Measurements from ENCODE around the gene PTPRZ1.

PTPRZ1 gene

GRCh38 chr7:122014697-122015096 is 141.7 kb downstream of the PTPRZ1 start:
- no peak for DNase-seq
- in situ Hi-C loops (cut with MboI; ENCODE audit: low pct_unique_long_range_greater_than_20kb, low sequenced_read_pairs) = no loop called here

- in situ Hi-C loops (cut with MboI; ENCODE audit: low pct_unique_long_range_greater_than_20kb, low sequenced_read_pairs) = no loop called here
- DNase-seq = no peak
Measured at GRCh38 chr7:122018032-122018431, 145.1 kb downstream of the PTPRZ1 start.

- in situ Hi-C loops (cut with MboI; ENCODE audit: low pct_unique_long_range_greater_than_20kb, low sequenced_read_pairs) = no loop called here
Measured at GRCh38 chr7:122027058-122027457, 154.1 kb downstream of the PTPRZ1 start.

DNA sequence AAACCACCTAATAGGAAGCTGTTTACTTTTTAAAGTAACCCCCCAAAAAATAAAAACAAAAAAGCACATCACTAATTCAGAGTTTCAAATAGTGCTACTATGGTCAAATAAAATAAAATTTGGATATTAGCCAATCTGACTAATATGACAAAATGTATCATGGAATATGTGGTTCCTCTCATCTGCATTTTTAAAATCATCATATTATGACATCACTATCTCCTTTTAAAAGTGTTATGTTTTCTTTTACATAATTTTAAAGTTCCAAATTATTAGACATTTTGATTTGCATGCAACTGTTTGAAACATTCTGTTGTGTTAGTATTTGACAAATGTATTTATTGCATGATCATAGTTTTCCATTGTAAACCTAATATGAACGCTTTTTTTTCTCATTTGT is 160.7 kb downstream of the PTPRZ1 start:
- DNase-seq = no peak
- in situ Hi-C loops (cut with MboI; ENCODE audit: low pct_unique_long_range_greater_than_20kb, low sequenced_read_pairs) = no loop called here

More at GRCh38 chr7:122027058-122027457, 154.1 kb downstream of the PTPRZ1 start:
- DNase-seq = no peak

DNA sequence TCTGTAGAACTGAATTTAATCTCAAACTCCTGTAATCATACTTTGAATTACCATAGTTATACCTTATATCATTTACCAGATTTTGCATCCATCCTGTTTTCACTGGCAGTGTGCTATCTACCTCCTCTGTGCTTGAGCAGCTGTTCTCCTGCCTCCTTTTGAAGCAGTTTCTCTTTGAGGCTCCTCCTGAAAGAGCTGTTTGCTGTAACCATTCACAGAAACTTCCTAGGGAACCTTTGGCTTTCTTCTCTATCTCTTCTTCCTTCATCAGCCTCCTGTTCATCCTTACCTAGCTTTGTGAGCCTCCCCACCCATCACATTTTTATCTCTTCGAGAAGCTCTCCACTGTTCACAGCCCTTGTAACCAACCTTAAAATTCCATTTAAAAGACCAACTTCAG is 162.9 kb downstream of the PTPRZ1 start:
- no peak for DNase-seq
- in situ Hi-C loops (cut with MboI; ENCODE audit: low pct_unique_long_range_greater_than_20kb, low sequenced_read_pairs) = no loop called here

DNA sequence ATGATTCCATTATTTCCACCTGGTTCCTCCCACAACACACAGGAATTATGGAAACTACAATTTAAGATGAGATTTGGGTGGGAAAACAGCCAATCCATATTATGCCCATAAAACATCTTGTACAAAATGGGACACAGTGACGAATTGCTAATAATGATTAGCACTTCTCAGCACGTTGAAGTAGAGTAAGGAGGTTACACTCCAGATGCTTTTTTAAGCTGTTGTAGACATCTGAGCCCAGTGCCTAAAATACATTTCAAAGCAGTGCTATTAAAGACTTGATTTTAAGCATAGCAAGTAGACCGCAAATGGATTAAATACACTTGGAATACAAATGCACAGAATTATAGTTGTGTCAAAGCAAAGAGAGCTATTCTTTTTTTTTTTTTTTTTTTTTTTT is 165.2 kb downstream of the PTPRZ1 start:
- DNase-seq = no peak
- in situ Hi-C loops (cut with MboI; ENCODE audit: low pct_unique_long_range_greater_than_20kb, low sequenced_read_pairs) = no loop called here

DNA sequence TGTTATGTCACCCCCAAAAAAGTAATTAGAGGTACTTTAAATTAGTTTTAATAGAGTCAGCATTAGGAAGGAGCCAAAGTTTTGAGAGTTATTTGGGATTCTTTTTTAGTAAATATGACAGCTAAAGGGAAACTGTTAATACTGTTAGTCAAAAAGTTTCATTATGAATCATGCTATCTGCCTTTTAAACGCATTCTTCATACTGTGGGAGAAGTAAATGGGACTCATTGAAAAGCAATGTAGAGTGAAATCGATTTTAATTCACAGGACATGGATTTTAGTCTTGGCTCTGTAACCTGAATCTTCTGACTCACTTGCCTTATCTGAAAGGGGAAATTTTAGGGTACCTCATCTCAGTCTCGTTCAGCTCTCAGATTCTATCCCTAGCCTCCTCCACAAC is 165.9 kb downstream of the PTPRZ1 start:
- in situ Hi-C loops (cut with MboI; ENCODE audit: low pct_unique_long_range_greater_than_20kb, low sequenced_read_pairs) = no loop called here
- no peak for DNase-seq

- in situ Hi-C loops (cut with MboI; ENCODE audit: low pct_unique_long_range_greater_than_20kb, low sequenced_read_pairs) = no loop called here
- DNase-seq = no peak
Measured at GRCh38 chr7:122040147-122040546, 167.2 kb downstream of the PTPRZ1 start.

GRCh38 chr7:122046402-122046801 is 173.4 kb downstream of the PTPRZ1 start:
- in situ Hi-C loops (cut with MboI; ENCODE audit: low pct_unique_long_range_greater_than_20kb, low sequenced_read_pairs) = no loop called here
- DNase-seq = no peak

DNA sequence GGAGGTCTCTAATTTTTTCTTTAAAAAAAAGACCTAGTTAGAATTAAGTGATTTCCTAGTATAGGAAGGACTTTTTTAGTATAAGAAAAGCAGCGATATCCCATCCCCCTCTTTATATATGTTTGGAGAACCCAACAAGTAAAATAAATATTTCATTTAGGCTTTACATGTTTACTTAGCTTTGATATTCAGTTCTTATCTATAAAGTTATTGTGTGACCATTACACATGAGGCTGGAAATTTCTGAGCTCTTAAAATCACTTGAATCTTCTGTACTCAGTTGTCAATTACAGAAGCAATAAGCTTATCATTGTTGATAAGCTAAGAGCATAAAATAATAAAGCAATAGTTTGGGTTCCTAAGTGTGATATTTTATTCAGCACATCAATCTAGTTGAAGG is 181.4 kb downstream of the PTPRZ1 start:
- no peak for DNase-seq
- in situ Hi-C loops (cut with MboI; ENCODE audit: low pct_unique_long_range_greater_than_20kb, low sequenced_read_pairs) = no loop called here

- in situ Hi-C loops (cut with MboI; ENCODE audit: low pct_unique_long_range_greater_than_20kb, low sequenced_read_pairs) = no loop called here
- no peak for DNase-seq
Measured at GRCh38 chr7:122055073-122055472, 182.1 kb downstream of the PTPRZ1 start.

GRCh38 chr7:122056977-122057376 is 184.0 kb downstream of the PTPRZ1 start:
- in situ Hi-C loops (cut with MboI; ENCODE audit: low pct_unique_long_range_greater_than_20kb, low sequenced_read_pairs) = no loop called here
- DNase-seq = no peak

DNA sequence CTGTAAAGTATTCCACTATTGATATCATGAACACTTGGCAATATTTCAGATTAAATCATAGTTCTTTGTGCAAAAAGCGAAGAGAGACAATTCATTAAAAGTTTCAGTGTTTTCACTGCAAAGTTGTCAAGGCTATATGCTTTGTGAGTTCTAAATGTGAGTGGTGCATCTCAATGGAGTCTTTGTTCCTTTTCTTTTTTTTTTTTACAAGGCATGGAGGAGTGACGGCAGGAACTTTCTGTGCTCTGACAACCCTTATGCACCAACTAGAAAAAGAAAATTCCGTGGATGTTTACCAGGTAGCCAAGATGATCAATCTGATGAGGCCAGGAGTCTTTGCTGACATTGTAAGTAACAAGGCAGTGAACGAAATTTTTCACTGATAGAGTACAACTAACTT is 186.6 kb downstream of the PTPRZ1 start:
- in situ Hi-C loops (cut with MboI; ENCODE audit: low pct_unique_long_range_greater_than_20kb, low sequenced_read_pairs) = no loop called here
- no peak for DNase-seq

DNA sequence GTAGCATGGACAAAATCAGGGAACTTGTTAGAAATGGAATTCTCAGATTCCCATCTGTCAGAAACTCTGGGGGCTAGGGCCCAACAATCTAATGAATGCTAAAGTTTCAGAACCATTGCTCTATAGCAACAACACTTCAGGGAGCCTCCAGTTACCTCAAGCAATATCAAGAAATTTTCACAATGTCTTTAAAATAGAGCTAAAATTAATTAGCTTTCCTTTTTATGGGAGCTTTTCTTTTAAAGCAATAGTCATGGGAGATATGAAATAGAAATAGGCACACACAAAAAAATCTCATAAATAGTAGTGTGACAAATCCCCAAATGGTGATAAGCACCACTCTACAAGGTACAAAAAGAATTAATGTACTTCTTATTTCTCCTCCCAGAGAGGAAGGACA is 190.2 kb downstream of the PTPRZ1 start:
- no peak for DNase-seq
- in situ Hi-C loops (cut with MboI; ENCODE audit: low pct_unique_long_range_greater_than_20kb, low sequenced_read_pairs) = no loop called here

DNA sequence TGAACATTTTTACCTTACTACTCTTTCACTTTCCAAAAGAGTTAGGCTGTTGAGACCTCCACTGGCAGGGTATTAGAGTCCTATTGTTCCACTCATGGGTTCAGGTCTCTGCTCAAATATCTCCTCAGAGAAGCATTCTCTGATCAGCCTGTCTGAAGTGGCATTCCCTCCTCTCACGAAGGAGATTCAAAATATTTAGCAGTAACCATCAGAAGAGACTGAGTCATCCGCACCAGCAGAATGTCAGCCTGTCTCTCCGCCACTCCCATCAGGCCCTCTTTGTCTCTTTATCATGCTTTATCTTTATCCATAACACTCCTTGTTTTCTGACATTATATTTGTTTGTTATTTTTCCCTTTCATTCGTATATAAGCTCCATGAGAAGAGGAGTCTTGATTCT is 192.0 kb downstream of the PTPRZ1 start:
- DNase-seq = no peak

GRCh38 chr7:122067077-122067476 is 194.1 kb downstream of the PTPRZ1 start:
- in situ Hi-C loops (cut with MboI; ENCODE audit: low pct_unique_long_range_greater_than_20kb, low sequenced_read_pairs) = no loop called here

More for the DNA sequence above, 192.0 kb downstream of the PTPRZ1 start:
- in situ Hi-C loops (cut with MboI; ENCODE audit: low pct_unique_long_range_greater_than_20kb, low sequenced_read_pairs) = no loop called here

DNA sequence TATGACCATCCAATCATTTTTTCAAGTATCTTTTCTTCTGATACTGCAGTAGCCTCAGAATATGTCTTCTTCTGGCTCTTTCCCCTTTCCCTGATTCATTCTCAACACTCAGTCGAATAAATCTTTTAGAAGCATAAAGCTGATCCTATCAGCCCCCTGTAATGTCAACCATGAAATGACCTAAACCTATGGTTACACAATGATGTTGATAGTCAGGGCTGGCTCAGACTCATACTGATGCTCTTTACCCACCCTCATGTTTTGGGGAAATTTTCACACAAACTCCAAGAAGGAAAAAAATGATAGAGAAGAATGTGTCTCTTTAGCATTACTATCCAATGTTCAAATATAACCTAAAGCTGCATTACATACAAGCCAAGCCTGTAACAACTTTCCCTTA is 195.1 kb downstream of the PTPRZ1 start:
- in situ Hi-C loops (cut with MboI; ENCODE audit: low pct_unique_long_range_greater_than_20kb, low sequenced_read_pairs) = no loop called here

More at GRCh38 chr7:122067077-122067476, 194.1 kb downstream of the PTPRZ1 start:
- DNase-seq = no peak

DNA sequence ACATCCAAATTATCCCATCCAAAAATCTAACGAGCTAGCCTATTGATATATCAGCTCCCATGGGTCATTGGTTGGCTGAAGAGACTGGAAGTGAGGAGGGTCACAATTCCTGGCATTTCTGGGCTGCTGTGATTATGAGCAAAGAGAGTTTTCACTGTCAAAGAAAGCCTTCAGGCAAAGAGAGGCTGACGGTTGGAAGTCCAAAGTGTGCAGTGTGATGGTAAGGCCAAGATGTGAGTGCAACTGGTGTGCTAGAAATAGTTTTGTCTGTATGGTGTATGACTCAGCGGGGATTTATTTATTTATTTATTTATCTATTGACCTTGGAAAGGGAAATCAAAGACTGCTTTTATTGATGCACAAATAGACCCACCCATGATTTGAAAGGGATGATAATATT is 196.0 kb downstream of the PTPRZ1 start:
- in situ Hi-C loops (cut with MboI; ENCODE audit: low pct_unique_long_range_greater_than_20kb, low sequenced_read_pairs) = no loop called here
- no peak for DNase-seq

More for the DNA sequence above, 195.1 kb downstream of the PTPRZ1 start:
- no peak for DNase-seq

- in situ Hi-C loops (cut with MboI; ENCODE audit: low pct_unique_long_range_greater_than_20kb, low sequenced_read_pairs) = no loop called here
- DNase-seq = no peak
Measured at GRCh38 chr7:122070062-122070461, 197.1 kb downstream of the PTPRZ1 start.

DNA sequence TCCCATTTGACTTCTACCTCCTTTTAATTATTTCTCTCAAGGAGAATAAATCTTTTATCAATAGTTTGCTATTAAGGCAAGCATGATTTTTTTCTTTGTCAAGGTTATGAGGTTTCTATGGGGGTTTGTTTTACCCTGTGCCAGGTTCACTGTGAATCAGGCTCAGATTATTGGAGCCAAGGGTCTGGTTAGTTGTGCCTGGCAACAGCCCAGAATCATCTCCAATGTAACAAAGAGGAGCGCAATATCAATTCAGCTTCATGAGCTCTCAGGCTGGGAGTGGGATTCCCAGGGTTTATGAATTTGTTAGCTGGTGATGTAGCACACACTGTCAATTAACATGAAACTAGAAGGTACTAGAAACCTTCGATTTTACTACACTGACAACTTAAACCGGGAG is 197.9 kb downstream of the PTPRZ1 start:
- DNase-seq = no peak
- in situ Hi-C loops (cut with MboI; ENCODE audit: low pct_unique_long_range_greater_than_20kb, low sequenced_read_pairs) = no loop called here

- no peak for DNase-seq
- in situ Hi-C loops (cut with MboI; ENCODE audit: low pct_unique_long_range_greater_than_20kb, low sequenced_read_pairs) = no loop called here
Measured at GRCh38 chr7:122072272-122072671, 199.3 kb downstream of the PTPRZ1 start.

Data from KBM-7 (cell line).